ENCODE results near the gene MLXIP. TPM values are rescaled to one million over a fixed set of nuclear protein-coding genes. Genes with fewer than 3 reads are reported as not detected.

MLXIP gene
- total RNA-seq, 1 experiment from 2014 or later = 32.4 TPM

- Histone ChIP-seq H3K27ac (ENCODE audit: insufficient read length, low read depth, low read length) (no peak overlapping the region), H3T11ph (ENCODE audit: low read length) (no peak overlapping the region), H2BK12ac (ENCODE audit: insufficient read length, low read depth, low read length) (no peak overlapping the region), H3K27me3 (ENCODE audit: insufficient read depth, low read length) (no peaks in the 10 kb centered on the region), H4K91ac (ENCODE audit: insufficient read length, low read depth, low read length) (no peak overlapping the region), H3K79me1 (ENCODE audit: insufficient read depth, low read depth, low read length, poor library complexity, severe bottlenecking) (no peaks in the 10 kb centered on the region), H3K4me2 (ENCODE audit: insufficient read depth, insufficient read length, low read length) (no peak overlapping the region), H3K14ac (ENCODE audit: insufficient read depth, low read length) (no peak overlapping the region), H2BK15ac (ENCODE audit: low read depth, low read length) (no peak overlapping the region), H3K9me3 (ENCODE audit: control insufficient read depth, low read depth, low read length) (no peaks in the 10 kb centered on the region), H3K23me2 (ENCODE audit: insufficient read length, low read depth, low read length, poor library complexity, severe bottlenecking) (no peaks in the 10 kb centered on the region), H2AK5ac (ENCODE audit: insufficient read length, low read length) (no peak overlapping the region), H3K4ac (ENCODE audit: low read depth, low read length) (no peak overlapping the region), H4K8ac (replicated peaks; ENCODE audit: insufficient read length, low read depth, low read length) (no peak overlapping the region), H4K5ac (ENCODE audit: insufficient read length, low read depth, low read length) (no peak overlapping the region), H3K18ac (ENCODE audit: insufficient read length, low read depth, low read length) (no peak overlapping the region), H3K79me2 (ENCODE audit: insufficient read depth, low read length) (no peaks in the 10 kb centered on the region), H2BK20ac (ENCODE audit: low read depth, low read length, poor library complexity, severe bottlenecking) (no peak overlapping the region), H4K20me1 (ENCODE audit: control insufficient read depth, insufficient read depth, insufficient read length) (peaks cover 2% of the 10 kb centered on the region), H3K56ac (ENCODE audit: insufficient read length, low read depth, low read length) (no peak overlapping the region), H3K23ac (ENCODE audit: insufficient read length, low read depth, low read length) (no peak overlapping the region), H3K4me1 (ENCODE audit: insufficient read depth, low read length) (peaks cover 3% of the 10 kb centered on the region; the same call in 1 of the 2 replicates), H2AFZ (ENCODE audit: low read length) (no peak overlapping the region), H3K9ac (ENCODE audit: extremely low read depth, insufficient read length, low read length) (no peak overlapping the region), H2BK120ac (ENCODE audit: low read depth, low read length, poor library complexity, severe bottlenecking) (no peak overlapping the region), H2BK5ac (ENCODE audit: insufficient read length, low read length) (no peak overlapping the region)
- no peak overlapping the region for H3K4me3 Mint-ChIP-seq
- TF ChIP-seq, protein P1, sequence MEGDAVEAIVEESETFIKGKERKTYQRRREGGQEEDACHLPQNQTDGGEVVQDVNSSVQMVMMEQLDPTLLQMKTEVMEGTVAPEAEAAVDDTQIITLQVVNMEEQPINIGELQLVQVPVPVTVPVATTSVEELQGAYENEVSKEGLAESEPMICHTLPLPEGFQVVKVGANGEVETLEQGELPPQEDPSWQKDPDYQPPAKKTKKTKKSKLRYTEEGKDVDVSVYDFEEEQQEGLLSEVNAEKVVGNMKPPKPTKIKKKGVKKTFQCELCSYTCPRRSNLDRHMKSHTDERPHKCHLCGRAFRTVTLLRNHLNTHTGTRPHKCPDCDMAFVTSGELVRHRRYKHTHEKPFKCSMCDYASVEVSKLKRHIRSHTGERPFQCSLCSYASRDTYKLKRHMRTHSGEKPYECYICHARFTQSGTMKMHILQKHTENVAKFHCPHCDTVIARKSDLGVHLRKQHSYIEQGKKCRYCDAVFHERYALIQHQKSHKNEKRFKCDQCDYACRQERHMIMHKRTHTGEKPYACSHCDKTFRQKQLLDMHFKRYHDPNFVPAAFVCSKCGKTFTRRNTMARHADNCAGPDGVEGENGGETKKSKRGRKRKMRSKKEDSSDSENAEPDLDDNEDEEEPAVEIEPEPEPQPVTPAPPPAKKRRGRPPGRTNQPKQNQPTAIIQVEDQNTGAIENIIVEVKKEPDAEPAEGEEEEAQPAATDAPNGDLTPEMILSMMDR (conservative IDR thresholded peaks at IDR 0.05) = no peak
- WGBS (ENCODE audit: extremely low coverage, insufficient read length, low lambda C conversion rate) = no CpG with 5 or more reads among the region's 1 CpG
- H3K4me1 Mint-ChIP-seq = peaks cover 16 to 20% of the 10 kb centered on the region in 2 experiments
- DNase-seq = no peak
- peaks cover 0 to 3% of the 10 kb centered on the region in 2 experiments; a peak in 1 of 5 replicates for H3K9me3 Mint-ChIP-seq
- H3K36me3 Mint-ChIP-seq (ENCODE audit: insufficient read depth in 1 of 3, low read depth in 3 of 3) = peaks cover 3 to 7% (median 6%) of the 10 kb centered on the region in 3 experiments; a peak in 2 of 7 replicates
- H3K27ac Mint-ChIP-seq = no peak overlapping the region
- no peaks in the 10 kb centered on the region for H3K27me3 Mint-ChIP-seq (ENCODE audit: low read depth)
These were observed 22.0 kb downstream of the MLXIP start for GRCh38 chr12:122100568-122100967.

All from H9 (cell line).